ENCODE data around the gene PPP1R13L. TPM values are rescaled to one million over a fixed set of nuclear protein-coding genes. Genes with fewer than 3 reads are reported as not detected.

Gene PPP1R13L
- total RNA-seq, 1 donor from 2014 or later, result 27.8 TPM

DNA sequence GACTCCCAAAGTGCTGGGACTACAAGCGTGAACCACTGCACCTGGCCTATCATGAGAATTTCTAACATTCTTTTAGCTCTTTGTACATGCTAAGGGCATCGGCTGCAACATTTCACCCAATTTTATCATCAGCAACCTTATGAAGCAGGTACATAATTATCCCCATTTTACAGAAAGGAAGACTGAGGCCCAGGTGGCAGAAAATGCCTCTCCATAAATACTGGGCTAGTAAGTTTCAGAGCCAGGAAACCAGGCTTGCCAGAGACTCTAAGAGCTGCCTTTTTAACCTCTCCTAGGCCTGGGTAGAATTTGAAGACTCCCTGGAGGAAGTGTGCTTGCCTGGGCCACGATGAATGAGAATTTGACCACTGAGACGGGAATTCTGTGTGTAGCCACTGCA is 36.7 kb downstream of the PPP1R13L start:
- TF ChIP-seq, protein P1, sequence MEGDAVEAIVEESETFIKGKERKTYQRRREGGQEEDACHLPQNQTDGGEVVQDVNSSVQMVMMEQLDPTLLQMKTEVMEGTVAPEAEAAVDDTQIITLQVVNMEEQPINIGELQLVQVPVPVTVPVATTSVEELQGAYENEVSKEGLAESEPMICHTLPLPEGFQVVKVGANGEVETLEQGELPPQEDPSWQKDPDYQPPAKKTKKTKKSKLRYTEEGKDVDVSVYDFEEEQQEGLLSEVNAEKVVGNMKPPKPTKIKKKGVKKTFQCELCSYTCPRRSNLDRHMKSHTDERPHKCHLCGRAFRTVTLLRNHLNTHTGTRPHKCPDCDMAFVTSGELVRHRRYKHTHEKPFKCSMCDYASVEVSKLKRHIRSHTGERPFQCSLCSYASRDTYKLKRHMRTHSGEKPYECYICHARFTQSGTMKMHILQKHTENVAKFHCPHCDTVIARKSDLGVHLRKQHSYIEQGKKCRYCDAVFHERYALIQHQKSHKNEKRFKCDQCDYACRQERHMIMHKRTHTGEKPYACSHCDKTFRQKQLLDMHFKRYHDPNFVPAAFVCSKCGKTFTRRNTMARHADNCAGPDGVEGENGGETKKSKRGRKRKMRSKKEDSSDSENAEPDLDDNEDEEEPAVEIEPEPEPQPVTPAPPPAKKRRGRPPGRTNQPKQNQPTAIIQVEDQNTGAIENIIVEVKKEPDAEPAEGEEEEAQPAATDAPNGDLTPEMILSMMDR (IDR thresholded peaks at IDR 0.05), result no peak
- DNase-seq (ENCODE audit: low spot score in 2 of 2), result no peak
- H3K27ac ChIP-seq, result no peak overlapping the region
- H3K36me3 ChIP-seq, result peaks cover 5 to 10% of the 10 kb centered on the region in 2 donors
- intact Hi-C loops (cut with DNase I), result no loop called here
- peaks cover 0 to 8% of the 10 kb centered on the region in 2 donors for H3K4me1 ChIP-seq
- no peak overlapping the region for H3K4me3 ChIP-seq
- no peaks in the 10 kb centered on the region for H3K27me3 ChIP-seq
- H3K9me3 ChIP-seq, result no peaks in the 10 kb centered on the region

DNA sequence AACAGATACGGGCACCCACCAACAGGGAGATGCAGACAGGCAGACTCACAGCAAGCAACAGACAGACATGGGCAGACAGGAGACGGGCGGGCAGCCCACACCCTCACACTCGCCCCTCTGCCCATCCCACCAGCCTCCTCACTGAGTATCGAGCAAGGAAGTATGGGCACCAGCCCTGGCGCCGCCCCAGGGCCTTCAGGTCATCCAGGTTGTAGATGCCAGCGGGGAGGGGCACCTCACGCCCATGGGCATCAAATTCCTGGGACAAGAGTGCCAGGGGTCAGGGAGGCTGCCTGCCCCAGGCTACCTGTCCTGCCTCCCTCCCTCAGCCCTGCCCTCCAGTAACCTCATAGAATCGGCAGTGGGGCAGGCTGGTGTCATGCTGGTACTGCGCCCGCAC is 40.2 kb downstream of the PPP1R13L start:
- H3K27ac ChIP-seq, result no peak overlapping the region
- no peak overlapping the region for H3K4me3 ChIP-seq
- TF ChIP-seq, protein P1 (IDR thresholded peaks at IDR 0.05), result no peak
- H3K4me1 ChIP-seq, result peaks cover 0 to 2% of the 10 kb centered on the region in 2 donors
- H3K36me3 ChIP-seq, result peaks cover 15 to 25% of the 10 kb centered on the region in 2 donors
- H3K9me3 ChIP-seq, result no peaks in the 10 kb centered on the region
- no peaks in the 10 kb centered on the region for H3K27me3 ChIP-seq
- DNase-seq (ENCODE audit: low spot score in 2 of 2), result no peak
- intact Hi-C loops (cut with DNase I), result no loop called here

DNA sequence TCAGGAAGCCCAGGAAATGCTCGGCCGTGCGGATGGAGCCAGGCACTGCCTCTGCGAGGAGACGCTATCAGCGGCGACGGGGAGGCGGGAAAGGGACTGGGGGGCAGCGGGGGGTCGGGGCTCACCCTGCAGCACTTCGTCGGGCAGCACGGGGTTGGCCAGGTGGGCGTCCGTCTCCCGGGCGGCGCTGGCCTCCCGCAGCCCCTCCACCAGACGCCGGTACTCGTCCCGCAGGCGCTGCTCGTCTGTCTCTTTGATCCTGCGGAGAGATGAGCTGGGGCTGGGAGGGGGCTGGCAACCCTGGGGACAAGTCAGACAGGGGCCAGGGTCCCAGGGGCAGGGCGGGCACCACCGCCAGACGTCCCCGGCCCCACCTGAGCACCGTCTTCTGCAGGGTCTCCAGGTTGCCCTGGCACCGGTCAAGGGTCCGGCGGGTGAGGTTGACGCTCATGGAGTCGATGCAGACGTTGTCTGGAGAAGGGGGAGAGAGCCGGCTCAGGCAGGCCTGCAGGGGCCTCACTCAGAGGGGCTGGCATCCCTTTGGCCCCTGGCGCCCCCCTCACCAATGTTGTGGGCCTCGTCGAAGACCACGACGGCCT is 40.9 kb downstream of the PPP1R13L start:
- Histone ChIP-seq H3K9me3 (no peaks in the 10 kb centered on the region), H3K4me3 (no peak overlapping the region), H3K4me1 (no peaks in the 10 kb centered on the region), H3K27ac (no peak overlapping the region), H3K36me3 (peaks cover 15 to 25% of the 10 kb centered on the region in 2 donors), H3K27me3 (no peaks in the 10 kb centered on the region)
- TF ChIP-seq, protein P1 (IDR thresholded peaks at IDR 0.05), result no peak
- no peak for DNase-seq (ENCODE audit: low spot score in 2 of 2)
- intact Hi-C loops (cut with DNase I), result no loop called here

DNA sequence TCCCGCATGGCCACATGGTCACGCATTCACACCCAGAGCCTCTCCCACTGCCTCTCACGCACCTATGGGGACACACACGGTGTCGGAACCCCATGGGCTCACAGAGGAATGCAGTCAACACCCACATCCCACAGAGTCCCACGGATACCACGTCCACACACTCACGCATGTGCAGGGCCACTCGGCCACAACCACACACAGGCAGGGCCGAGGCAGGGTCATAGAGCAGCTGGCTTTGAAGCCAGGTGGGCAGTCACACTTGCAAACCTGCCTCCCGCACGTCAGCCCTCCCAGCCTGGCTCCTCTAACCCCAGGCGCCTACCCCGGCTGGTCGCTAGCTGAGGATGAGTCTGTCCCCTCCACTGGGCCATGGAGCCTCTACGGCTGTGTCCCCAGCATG is 42.6 kb downstream of the PPP1R13L start:
- intact Hi-C loops (cut with DNase I), result no loop called here
- H3K9me3 ChIP-seq, result no peaks in the 10 kb centered on the region
- H3K4me3 ChIP-seq, result no peak overlapping the region
- H3K4me1 ChIP-seq, result no peaks in the 10 kb centered on the region
- no peak for DNase-seq (ENCODE audit: low spot score in 2 of 2)
- H3K27ac ChIP-seq, result no peak overlapping the region
- H3K27me3 ChIP-seq, result no peaks in the 10 kb centered on the region
- TF ChIP-seq, protein P1 (IDR thresholded peaks at IDR 0.05), result no peak
- peaks cover 16 to 25% of the 10 kb centered on the region in 2 donors for H3K36me3 ChIP-seq

DNA sequence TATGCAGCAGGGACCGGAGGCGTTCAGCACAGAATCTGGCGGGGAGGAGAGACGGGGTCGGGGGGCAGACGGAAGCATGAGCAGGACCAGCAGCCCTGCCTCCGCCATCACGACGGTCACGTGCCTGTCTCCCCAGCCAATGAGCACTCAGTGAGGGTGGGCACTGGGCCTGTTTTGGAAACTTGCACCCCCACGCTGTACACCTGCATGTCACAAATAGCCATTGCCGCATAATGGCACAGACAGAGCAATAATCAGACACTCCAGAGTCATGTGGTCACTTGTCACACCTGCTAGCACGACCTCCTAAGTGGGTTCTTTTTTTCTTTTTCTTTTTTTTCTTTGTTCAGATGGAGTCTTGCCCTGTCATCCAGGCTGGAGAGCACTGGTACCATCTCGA is 43.3 kb downstream of the PPP1R13L start:
- TF ChIP-seq, protein P1 (IDR thresholded peaks at IDR 0.05), result no peak
- H3K4me1 ChIP-seq, result no peaks in the 10 kb centered on the region
- no peaks in the 10 kb centered on the region for H3K27me3 ChIP-seq
- H3K27ac ChIP-seq, result no peak overlapping the region
- H3K36me3 ChIP-seq, result peaks cover 19 to 25% of the 10 kb centered on the region in 2 donors
- no peaks in the 10 kb centered on the region for H3K9me3 ChIP-seq
- intact Hi-C loops (cut with DNase I), result no loop called here
- no peak for DNase-seq (ENCODE audit: low spot score in 2 of 2)
- no peak overlapping the region for H3K4me3 ChIP-seq

Data from ascending aorta (tissue), 2 donors.